HG03575 (cell line): Measurements from ENCODE around the gene ERC1.

ENCODE experiments used
- ATAC-seq: cut with Tn5 transposase; IDR thresholded peaks from one replicate; pipeline ENCODE4 v1.9.1; 2021; ENCODE audit not compliant: unreplicated experiment, insufficient number of reproducible peaks, low FRiP score; ENCODE audit errors: extremely low read depth

ERC1 gene

DNA sequence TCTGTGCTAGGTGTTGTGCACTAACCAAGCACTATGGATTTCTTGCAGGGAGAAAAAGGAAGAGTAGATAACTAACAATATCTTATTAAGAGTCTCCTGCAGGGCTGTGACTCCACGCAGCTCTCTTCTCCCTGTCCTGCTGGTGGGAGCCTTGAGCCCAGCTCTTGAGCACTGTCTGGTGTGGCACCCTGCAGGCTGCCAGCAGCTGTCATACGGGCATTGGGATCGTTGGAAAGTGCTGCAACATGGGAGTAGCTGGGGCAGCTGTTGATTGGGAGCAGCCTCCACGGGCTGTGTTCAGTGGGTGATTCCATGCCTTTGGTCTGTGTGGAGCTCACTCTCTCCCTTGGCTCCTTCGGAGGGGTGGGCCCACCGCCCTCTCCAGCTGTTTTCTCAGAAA lies 478.0 kb downstream of the ERC1 start:
- ATAC-seq, result no peak

DNA sequence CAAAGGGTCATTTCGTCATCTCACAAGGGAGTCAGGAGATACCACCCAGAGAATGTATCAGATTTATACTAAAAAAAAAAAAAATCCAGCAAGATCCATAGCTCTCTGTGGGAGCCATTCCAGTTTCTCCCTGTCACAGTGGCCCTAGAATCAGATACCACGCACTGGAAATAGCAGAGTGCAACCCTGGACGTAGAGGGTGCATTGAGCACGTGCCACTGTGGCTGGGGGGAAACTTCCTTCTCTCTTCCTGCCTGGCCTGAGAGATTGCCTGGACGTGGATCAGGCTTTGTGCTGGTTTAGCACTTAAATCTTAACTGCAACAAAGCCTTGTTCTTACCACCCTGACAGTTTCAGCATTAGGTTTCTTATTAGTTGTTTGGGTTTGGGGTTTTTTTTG lies 479.0 kb downstream of the ERC1 start:
- ATAC-seq, result no peak

DNA sequence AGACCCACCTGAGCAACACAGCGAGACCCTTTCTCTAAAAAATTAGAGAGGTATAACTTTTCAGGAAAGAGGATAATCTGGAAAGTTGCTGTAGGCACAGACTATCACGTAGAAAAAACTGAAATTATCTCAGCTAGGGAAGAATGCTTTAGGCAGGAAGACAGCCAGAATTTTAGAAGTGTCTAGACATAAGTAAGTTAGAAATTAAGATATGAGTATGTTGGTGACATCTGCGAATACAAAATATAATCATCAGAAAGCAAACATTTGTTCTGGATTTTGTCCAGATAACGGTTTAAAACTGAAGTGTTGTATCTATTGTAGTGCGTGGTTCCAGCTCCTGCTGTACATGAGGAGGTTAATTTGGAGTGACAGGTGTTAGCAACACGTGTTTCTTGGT lies 480.2 kb downstream of the ERC1 start:
- ATAC-seq, result no peak

DNA sequence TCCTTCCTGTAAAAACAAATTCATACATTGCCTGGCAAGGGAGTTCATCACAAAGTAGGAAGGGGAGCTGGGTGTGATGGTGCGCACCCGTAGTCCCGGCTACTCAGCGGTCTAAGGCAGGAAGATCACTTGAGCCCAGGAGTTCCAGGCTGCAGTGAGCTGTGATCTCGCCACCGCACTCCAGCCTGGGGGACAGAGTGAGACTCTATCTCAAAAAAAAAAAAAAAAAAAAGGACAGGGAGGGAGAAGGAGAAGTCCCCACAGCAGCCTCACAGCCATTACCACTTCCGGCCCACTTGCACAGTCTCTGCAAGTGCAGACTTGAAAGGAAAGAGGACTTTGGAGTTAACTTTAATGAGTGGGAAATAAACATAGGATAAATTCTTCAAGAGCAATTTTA lies 482.4 kb downstream of the ERC1 start:
- no peak for ATAC-seq

DNA sequence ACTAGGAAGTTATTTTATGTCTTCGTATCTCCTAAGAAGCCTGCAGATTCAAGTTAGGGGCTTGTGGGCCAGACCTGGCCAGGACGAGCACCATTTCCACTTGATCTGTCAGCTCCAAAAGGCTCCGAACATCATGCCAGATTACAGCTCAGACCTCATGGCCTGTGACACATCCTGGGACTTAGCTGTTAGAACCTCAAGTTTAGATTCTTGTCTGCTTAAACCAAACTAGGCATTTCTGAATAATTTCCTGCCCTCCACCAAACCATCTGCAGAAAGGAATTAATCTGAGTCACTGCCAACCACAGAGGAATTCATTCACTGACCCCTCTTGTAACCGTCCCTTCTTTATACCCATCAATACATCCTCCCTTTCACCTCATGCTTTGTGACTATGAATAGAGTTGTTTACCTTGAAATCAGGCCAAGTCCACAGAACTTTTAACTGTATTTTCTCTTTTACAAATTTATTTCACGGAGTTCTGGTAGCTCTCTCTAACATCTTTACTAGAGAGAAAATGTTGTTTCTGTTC lies 483.1 kb downstream of the ERC1 start:
- no peak for ATAC-seq

DNA sequence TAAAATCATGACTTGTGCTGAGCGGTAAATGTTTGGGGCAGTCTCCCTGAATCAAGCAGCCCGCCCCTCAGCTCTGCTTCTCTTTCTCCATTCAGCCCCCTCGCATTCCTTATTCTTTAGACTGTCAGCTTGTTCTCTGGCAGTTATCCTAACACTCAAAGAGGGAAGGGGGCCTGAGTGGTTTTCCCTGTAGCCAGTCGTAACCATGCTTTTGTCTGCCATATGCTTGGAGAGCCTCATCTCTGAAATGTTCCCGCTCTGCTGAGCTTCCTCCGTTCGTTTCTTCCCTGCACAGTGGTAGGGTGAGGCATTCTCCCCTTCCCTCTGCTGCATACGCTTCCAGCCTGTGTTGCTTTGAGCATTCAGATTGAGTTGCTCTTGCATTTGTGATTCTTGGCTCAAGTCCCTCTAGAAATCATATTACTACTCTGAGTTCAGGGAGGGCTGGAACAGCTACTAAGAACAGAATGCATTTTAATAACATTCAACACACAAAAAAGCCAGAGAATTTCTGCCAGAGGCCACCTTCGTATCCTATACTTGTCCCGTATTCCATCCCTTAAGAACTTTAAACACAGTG lies 483.6 kb downstream of the ERC1 start:
- no peak for ATAC-seq

DNA sequence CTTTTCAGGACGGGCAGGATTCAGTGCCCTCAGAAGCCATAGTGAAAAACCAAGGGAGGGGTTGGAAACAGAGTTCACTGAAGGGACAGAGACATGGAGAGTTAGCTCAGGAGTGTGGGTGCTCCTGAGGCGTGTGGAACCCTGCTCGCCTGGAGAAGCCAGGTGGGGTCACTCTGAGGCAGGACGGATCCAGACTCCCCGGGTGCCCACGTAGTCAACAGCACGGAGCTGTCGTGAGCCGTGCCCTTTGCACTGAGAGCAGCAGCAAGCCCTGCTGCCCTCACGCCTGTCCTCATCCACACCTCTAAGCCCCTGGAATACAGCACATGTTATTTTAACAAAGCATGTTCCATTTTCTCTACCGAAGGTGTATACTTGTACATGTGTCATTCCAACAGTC lies 488.6 kb downstream of the ERC1 start:
- no peak for ATAC-seq

DNA sequence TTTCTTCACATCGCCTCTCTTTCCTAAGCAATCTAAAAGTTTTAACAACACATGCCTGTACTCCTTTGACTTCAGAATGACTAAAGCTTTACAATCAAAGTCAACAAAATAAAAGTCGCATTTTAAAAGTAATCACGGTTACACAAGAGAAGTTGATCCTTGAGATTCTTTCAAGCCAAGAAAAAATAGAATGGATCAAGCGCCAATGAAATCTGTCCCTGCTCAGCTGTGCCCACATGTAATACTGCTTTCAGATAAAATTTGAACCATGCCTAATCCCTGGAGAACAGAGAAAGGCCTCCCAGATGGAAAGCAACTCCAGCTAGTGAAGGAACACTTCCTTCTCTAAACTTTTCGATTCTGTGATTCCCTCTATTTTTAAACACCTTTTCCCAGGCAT lies 490.3 kb downstream of the ERC1 start:
- no peak for ATAC-seq

DNA sequence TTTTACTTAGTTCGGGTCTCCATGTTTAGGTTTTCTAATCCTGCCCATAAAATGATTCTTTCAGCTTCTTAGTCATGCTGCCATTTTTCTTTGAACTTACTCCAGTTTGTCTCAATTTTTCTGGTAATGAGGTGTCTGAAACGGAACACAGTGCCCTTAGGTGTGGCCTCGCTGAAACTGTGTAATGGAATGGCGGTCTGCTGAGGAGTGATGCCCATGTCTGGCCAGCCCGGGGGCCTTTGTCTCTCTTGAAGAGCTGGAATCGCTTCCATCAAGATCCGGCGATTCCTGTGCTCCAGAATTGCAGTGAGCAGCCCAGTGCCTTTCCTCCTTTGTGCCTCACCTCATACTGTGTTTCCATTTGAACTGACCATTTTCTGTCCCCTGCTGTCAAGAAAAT lies 490.9 kb downstream of the ERC1 start:
- no peak for ATAC-seq

DNA sequence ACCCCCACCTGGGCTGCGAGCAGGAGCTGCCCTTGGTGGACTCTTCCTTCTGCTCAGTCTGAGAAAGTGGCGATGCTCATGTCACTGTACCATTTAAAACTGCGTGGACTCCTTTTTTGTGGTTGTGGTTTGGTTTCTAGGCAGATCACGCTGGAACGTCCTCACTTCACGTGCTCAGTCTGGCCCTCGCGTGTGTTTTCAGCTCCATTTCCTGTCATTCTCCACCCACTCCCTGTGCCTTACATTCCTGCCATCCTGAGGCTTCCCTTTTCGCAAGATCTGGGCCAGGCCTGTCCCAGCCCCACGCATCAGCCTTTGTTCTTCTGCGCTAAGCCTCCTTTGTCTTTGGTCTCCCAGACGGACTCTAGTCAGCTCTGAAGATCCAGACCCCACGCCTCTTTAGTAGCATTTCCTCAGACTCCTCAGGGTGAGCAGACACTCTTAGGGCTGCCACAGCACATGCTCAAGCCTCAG lies 497.9 kb downstream of the ERC1 start:
- ATAC-seq, result no peak

DNA sequence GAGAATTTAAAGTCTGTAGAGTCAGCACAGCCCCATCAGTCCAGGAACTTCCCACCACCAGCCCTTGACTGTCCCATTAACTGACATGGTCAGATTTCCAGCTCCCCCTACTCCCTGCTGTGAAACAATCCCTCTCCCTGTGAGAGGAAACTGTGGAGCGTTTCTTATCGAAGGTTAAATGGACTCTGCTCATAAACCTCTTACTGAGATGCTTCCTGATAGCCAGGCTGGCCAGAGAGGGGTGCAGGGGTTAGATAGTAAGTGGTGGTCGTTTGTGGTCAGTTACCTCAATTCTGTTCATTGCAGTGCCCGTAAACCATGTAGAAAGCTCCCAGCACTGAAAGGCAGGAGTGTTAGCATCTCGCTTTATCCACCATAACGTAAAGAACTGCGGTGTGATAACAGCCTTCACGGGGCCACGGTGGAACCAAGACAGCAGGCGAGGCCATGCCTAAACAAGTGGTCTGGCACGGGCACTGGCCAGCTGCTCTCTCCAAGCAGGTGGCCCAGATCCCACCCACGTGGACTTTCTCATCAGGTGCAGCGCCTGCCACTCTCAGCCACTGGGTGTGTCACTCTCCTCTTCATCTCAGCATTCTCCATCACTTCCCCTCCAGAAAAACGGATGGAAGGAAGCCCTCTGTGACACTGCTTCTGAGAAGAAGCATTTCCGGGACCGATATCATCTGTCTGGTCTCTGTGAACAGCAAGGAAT lies 501.1 kb downstream of the ERC1 start:
- no peak for ATAC-seq

DNA sequence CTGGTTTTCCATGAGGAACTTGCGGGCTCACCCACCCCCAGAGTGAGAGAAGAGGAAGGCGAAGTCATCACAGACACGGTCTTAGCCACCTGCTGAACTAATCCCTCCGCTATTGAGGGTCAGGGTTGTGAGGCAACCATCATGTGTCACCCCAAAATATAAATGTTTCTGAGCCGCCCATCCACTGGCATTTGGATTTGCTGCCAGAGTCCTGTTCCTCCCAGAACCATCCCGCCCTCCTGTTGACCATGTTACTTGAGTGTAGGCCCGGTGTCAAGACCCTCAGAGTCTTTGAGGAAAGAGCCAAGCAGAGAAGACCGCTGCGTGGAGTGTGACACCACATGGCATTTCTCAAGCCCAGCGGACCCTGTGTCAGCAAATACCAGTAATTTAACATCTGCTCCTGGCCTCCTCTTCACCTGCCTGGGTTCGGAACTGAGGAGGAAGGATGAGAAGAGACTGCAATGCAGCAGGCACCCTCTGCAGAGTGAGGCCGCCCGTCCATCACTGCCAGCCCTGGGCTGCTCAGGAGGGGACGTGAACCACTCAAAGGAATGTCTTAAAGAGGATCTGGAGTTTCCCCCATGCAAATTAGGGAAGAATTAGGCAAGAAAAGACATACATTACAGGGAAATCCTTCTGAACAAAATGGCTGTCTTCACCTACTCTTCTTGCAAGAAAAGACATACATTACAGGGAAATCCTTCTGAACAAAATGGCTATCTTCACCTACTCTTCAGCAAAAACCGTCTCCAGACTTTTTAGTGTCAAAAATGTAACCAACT lies 502.9 kb downstream of the ERC1 start:
- no peak for ATAC-seq

DNA sequence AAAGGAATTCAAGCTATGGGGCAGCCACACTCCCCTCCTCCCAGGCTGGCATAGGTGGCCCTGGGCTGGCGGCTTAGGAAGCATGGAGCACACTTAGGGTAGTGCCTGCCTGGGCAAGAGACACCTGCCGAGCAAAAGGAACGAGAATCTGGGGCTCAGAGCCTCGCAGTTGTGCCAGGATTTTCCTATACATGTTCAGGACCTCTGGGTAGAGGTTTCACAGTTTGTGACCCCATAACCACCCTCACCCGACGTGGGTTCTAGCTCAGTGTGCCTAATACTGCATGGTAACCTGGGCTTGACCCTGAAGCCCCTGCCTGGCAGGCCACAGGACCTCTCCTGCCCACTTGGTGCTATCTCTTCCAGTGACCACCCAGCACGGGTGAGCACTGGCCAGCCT lies 503.8 kb downstream of the ERC1 start:
- no peak for ATAC-seq

DNA sequence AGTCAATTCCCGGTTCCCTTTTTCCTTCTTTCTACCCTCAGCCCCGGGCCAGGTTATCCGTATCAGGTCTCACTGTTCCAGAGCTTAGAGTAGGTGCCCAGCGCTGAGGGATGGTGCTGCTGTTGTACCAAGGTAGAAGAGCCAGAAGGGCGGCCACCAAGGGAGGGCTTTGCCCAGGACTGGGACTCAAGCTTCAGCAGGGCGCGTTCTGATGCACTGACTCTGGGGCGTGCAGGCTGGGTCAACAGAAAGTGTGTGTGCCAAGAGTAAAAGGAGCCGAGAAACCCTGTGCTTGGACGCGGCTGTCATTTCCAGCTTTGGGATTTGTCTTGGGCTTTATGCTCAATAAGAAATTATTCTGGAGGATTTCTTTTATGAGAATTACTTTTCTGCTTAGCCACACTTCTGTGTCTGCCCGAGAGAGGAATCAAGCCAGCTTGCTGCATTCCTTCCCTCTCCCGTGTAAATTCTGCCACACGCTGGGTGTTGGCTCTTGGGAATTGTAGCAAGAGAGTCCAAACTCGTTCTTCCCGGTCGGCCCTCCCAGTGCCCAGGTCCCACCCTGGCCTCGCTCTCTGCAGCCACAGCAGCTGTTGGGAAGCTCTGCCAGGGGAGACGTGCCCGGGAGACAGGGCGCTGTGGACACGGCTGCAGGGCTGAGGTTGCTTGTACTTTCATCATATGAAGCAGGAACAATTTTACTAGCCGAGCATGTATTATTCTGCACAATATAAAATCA lies 505.3 kb downstream of the ERC1 start:
- ATAC-seq, result no peak

DNA sequence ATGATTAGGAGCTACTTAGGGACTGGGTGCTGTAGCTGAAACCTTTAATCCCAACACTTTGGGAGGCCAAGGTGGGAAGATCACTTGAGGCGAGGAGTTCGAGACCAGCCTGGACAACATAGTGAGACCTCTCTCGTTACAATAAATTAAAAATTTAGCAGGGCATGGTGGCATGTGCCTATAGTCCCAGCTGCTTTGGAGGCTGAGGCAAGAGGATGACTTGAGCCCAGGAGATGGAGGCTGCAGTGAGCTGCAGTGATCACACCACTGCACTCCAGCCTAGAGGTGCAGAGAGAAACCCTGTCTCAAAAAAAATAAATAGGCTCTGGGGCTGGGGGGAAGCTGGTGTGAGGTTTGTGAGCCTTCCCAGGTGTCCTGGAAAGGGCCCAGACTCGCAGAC lies 506.1 kb downstream of the ERC1 start:
- no peak for ATAC-seq

DNA sequence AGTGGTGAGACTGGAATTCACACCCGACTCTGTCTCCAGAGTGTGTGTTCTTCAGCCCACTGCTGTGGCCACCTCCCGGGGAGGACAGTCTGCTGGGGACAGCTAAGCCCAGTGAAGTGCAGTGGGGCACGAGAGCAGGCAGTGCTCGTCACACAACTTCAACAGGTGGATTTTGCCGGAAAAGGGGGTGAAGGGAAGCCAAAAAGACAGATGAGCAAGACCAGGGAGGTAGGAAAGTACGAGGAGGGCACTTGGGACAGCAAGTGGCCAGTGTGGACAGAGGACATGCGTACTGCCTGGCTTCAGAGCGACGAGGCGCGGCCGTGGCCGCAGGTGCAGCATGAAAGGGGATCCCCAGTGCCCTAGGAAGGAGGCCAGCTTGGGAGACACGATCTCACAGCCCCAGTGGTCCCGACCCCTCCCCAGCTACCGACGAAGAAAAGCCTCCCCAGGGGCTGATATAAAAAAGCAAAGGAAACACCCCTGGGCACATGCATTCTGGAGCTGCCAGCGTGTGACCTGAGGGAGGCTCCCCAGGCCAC lies 507.2 kb downstream of the ERC1 start:
- ATAC-seq, result no peak

DNA sequence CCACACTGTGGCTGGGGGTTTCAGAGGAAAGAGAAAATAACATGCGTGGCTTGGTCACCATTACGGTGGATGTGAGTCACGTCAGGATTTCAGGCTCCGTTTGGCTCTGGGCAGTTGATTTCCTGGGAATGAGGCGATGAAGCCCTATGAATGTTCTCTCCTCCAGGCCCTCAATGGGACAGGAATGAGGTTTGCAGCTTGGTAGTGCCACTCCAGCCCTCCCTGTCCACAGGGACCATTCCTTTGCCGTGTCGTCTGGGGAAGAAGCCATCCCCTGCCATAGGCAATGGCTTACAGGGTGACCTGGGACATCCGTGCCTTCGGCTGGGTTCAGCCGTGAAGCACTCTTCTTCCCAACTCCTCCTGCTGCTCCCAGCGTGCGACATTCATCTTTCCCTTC lies 508.3 kb downstream of the ERC1 start:
- ATAC-seq, result no peak

DNA sequence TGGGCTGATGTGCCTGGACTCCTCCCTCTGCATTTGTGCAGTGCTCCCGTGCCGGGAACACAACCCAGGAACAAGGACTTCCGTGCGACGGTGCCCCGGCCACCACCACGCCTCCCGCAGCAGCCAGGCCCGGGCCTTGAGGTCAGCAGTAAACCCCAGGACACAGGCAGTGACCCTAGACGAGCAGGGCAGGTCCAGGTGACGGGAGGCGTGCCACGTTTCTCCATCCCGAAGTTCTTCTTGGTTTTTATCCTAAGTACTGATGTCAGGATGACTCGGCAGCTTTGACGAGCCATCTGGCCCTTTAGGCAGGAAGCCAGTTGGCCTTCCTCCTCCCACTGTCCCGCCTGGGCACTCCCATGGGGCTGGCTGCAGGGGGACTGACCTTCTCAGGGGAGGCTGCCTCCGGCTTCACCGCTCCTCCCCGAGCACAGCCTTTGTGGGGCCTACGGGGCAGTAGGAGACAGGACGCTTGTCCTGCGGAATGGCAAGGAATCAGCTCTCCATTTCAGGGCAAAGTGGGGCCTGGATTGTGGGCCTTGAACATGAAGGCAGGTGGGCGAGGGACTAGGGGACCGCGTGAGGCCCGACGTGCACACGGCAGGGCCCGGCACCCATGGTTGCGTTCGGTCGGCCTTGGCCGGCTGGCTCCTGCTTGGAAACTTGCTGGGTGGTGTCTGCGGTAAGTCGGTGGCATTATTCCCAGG lies 509.2 kb downstream of the ERC1 start:
- ATAC-seq, result no peak

DNA sequence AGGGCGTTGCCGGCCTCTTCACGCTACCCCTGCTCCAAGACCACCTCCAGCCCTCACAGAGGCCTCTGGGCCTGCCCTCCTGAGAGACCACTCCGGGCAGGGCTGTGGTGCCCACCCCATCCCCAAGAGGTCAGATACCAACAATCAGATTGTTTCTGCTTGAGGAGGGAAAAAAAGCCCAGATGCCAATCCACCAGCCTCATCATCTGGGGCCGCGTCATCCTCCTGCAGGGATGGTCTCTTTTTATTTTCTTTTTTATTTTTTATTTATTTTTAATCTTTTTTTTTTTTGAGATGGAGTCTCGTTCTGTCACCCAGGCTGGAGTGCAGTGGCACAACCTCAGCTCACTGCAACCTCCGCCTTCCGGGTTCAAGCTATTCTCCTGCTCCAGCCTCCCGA lies 510.0 kb downstream of the ERC1 start:
- ATAC-seq, result no peak
